ENCODE measurements around the gene TAF7.

Gene TAF7

DNA sequence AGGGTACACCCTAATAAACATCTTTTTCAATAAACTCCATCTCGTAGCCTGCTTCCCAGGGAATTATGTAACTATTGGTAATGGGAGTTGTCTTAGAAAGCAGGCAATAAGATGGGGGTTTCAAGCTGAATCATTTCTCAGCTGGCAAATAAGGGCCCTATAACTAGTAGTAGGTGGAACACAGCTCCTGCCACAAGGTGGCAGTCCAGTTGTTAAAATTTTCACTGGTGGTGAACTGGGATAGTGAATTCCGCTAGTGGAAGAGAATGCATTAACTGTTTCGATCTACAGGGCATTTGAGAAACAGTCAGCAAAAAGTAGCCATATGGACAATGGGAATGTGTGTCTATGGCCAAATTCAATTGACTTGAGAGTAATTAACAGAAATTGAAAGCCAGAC is 47.7 kb downstream of the TAF7 start:
- no peaks in the 10 kb centered on the region for H3K27me3 ChIP-seq (ENCODE audit: low read depth, low read length)
- H3K36me3 ChIP-seq (ENCODE audit: control insufficient read depth in 1 of 2, insufficient read depth in 2 of 2, low read length in 2 of 2) = peaks cover 0 to 23% of the 10 kb centered on the region in 2 donors
- no peaks in the 10 kb centered on the region for H3K4me1 ChIP-seq (ENCODE audit: control insufficient read depth in 1 of 2, insufficient read depth in 2 of 2, low read length in 2 of 2)
- H3K27ac ChIP-seq (ENCODE audit: low read length) = no peak overlapping the region
- H3K4me3 ChIP-seq (ENCODE audit: low read depth in 1 of 2, low read length in 2 of 2) = peak overlapping the region in 1 of 2 donors; percentile 45
- H3K9me3 ChIP-seq (ENCODE audit: control insufficient read depth in 1 of 2, low read length in 2 of 2) = peaks cover 56 to 85% of the 10 kb centered on the region in 2 donors

DNA sequence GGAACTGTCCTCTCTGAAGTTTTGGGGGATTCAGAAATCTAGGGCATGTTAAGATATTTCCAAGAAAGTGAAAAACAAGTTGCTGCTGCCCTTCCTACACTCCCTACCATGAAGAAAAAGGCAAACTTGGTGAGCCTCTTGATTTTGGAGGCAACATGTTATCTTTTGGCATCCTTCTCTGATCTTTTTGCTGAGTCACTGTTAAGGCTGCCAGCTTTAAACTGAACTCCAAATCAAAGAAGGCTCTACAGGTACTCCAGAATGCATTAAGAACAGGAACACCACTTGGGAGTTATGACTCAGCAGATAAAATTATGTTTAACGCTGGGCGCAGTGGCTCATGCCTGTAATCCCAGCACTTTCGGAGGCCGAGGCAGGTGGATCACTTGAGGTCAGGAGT is 51.4 kb downstream of the TAF7 start:
- H3K4me3 ChIP-seq (ENCODE audit: low read depth in 1 of 2, low read length in 2 of 2) = peak overlapping the region in 1 of 2 donors; percentile 50
- no peaks in the 10 kb centered on the region for H3K27me3 ChIP-seq (ENCODE audit: low read depth, low read length)
- peaks cover 70 to 89% of the 10 kb centered on the region in 2 donors for H3K9me3 ChIP-seq (ENCODE audit: control insufficient read depth in 1 of 2, low read length in 2 of 2)
- H3K27ac ChIP-seq (ENCODE audit: low read length) = no peak overlapping the region
- no peaks in the 10 kb centered on the region for H3K4me1 ChIP-seq (ENCODE audit: control insufficient read depth in 1 of 2, insufficient read depth in 2 of 2, low read length in 2 of 2)
- H3K36me3 ChIP-seq (ENCODE audit: control insufficient read depth in 1 of 2, insufficient read depth in 2 of 2, low read length in 2 of 2) = peaks cover 0 to 19% of the 10 kb centered on the region in 2 donors
